Keratinocyte (primary cell): ENCODE measurements around the gene CAPN5.

Source experiments
- CTCF ChIP-seq, 3 experiments: IDR thresholded peaks in 1 of 3; conservative IDR thresholded peaks in 1 of 3; optimal IDR thresholded peaks in 1 of 3; 2 replicates in 2 of 3; 3 replicates in 1 of 3; pipeline versions ENCODE3 to v1.5.1; 2011; ENCODE audit warnings: low read length in 3 of 3, mild to moderate bottlenecking in 3 of 3, moderate library complexity in 2 of 3, control low read depth in 1 of 3, inconsistent platforms in 1 of 3; ENCODE audit not compliant: insufficient read depth in 2 of 3; ENCODE audit errors: extremely low read depth in 1 of 3
- EZH2 ChIP-seq: IDR thresholded peaks from one replicate; pipeline ENCODE4 v1.6.1; 2012; ENCODE audit warnings: inconsistent platforms, mild to moderate bottlenecking, low read length, moderate library complexity

GRCh38 chr11:77138106-77138649, 71.4 kb downstream of the CAPN5 start:
- TF ChIP-seq CTCF (optimal IDR thresholded peaks at IDR 0.05 in 1 of 3, IDR thresholded peaks at IDR 0.05 in 1 of 3, conservative IDR thresholded peaks at IDR 0.05 in 1 of 3; ENCODE audit: extremely low read depth in 1 of 3, insufficient read depth in 2 of 3, low read length in 3 of 3) (no peak), EZH2 (no peak)
